BJ (cell line): ENCODE results near the gene ACRBP. TPM values are rescaled to one million over a fixed set of nuclear protein-coding genes. Genes with fewer than 3 reads are reported as not detected.

ENCODE experiments used
- CTCF ChIA-PET: fragments of 350-600 bp; formaldehyde crosslinking; extraction: SDS; loops from one replicate; lab custom pipeline; 2021; ENCODE audit warnings: antibody characterized with exemption, inconsistent platforms; lab: Yijun Ruan, JAX
- POLR2A ChIA-PET: fragments of 300-600 bp; sonication (Branson Sonifier 250); formaldehyde crosslinking; extraction: SDS; loops from one replicate; lab custom pipeline; 2021; ENCODE audit warnings: antibody characterized with exemption; lab: Charles Lee
- DNase-seq: peaks from one replicate; pipeline ENCODE4 v3.0.0-alpha.2; 2011; ENCODE audit warnings: low read depth
- H3K27me3 ChIP-seq: 2 replicates; pipeline ENCODE4 v1.6.0; 2011; ENCODE audit warnings: low read length; ENCODE audit not compliant: control insufficient read depth, insufficient read depth
- H3K36me3 ChIP-seq: 2 replicates; pipeline ENCODE4 v1.5.1; 2011; ENCODE audit warnings: low read length; ENCODE audit not compliant: control insufficient read depth, insufficient read depth
- H3K4me3 ChIP-seq: 2 replicates; pipeline ENCODE4 v1.5.1; 2011; ENCODE audit warnings: low read depth, mild to moderate bottlenecking, control low read depth, low read length
- polyA plus RNA-seq: library from polyadenylated mRNA; depleted of rRNA; stranded (reverse); fragments of >200 nt; gene quantifications from 2 replicates; pipeline ENCODE4 v1.2.3, GENCODE V29; 2011
- TF ChIP-seq, protein P1 (sequence below): IDR thresholded peaks from 2 replicates; pipeline ENCODE4 v1.5.1; 2011; ENCODE audit warnings: low read depth, mild to moderate bottlenecking, control low read depth, inconsistent platforms, low read length, moderate library complexity; ENCODE audit not compliant: insufficient read depth

ACRBP gene
- polyA plus RNA-seq, 1 experiment, result 0.40 TPM

DNA sequence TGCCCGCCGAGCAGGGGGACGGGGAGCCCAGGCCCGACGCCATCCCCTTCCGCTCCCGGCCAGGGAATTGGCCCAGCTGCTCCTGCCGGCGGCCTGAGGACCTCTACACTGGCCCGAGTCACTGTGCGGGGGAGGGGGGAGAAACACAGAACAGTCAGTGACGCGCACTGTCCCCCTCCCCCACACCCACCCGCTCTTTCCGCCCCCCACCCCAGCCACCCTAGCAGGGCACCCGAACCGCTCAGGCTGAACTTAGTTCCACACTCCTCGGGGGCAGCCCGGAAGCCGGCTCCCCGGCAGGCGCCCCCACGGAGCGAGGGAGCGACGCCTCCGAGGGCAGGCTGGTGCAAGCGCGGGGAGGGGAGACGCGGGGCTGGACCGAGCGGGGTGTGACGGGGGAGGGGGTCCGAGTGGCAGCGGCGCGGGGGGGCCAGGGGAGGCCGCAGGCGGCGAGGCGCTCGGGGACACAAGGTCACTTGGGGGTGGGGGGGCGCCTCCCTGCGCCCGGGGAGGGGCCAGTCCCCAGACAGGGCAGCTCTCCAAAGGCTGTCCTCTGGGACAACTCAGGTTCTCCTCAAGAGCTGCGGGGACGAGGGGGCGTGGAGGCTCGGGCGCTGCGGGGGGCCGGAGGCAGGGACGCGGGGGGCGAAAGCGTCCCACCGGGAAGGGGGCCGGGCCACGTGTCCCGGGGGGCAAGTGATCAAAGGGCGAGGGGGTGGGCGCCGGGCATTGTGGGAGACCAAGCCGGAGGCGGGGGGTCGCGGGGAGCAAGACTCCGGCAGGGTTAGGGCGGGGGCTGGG is 40.7 kb downstream of the ACRBP start:
- Histone ChIP-seq H3K27me3 (no peaks in the 10 kb centered on the region), H3K36me3 (peaks cover 14% of the 10 kb centered on the region), H3K4me3 (peak overlapping the region; percentile 98)
- TF ChIP-seq, protein P1, sequence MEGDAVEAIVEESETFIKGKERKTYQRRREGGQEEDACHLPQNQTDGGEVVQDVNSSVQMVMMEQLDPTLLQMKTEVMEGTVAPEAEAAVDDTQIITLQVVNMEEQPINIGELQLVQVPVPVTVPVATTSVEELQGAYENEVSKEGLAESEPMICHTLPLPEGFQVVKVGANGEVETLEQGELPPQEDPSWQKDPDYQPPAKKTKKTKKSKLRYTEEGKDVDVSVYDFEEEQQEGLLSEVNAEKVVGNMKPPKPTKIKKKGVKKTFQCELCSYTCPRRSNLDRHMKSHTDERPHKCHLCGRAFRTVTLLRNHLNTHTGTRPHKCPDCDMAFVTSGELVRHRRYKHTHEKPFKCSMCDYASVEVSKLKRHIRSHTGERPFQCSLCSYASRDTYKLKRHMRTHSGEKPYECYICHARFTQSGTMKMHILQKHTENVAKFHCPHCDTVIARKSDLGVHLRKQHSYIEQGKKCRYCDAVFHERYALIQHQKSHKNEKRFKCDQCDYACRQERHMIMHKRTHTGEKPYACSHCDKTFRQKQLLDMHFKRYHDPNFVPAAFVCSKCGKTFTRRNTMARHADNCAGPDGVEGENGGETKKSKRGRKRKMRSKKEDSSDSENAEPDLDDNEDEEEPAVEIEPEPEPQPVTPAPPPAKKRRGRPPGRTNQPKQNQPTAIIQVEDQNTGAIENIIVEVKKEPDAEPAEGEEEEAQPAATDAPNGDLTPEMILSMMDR, result no peak
- CTCF ChIA-PET, result interaction anchor here (1.2 kb wide), 1 partner anchor 14 kb away, joined by 3 read pairs; no protein-coding TSS in a partner anchor
- DNase-seq, result no peak
- POLR2A ChIA-PET, result interaction anchor here (0.6 to 0.7 kb wide), 2 partner anchors 83 to 280 kb away, joined by 4 to 17 read pairs; partner anchors contain the start of gene ZNF384

DNA sequence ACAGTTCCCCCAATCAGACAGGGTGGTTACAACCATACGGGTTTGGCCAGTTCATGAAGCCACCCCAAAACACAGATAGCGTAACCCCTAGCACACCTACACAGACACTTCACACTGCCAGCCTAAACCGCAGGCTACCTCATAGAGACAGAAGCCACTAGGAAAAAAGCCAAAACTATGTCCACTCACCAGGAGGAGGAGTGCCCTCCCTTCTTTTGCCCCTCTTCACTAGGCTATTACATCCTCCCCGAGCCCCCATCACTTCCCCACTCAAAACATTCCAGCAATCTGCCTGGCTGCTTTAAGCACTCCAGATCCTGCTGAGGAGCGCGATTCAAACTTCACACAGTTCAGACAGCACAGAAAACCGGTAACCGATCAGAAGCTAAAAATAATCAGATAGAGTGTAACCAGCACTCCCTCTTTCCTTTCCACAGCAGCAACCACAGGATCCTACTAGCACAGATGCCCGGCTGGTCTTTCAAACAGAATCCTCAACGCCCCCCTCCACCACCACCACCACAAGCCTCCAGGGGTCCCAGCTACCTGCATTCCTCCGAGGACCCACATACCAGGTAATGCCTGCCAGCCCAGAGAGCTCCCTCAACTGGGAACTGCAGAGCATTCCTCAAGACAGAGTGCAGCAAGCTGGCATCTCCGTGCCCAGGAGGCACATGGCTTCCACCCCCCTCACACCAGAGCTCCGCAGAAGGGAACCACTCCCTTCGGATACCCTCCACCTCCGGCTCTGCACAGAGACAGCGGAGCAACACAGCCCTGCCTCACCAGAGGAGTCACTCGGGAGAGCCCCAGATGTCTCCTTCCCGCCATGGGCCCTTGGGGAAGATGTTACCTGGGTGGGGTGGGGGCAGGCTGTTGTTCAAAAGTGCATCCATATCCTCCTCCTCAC is 41.6 kb downstream of the ACRBP start:
- ChIA-PET POLR2A (no interaction called here), CTCF (interaction anchor here (0.5 to 1.3 kb wide), 6 partner anchors 9 to 84 kb away, joined by 3 to 4 read pairs (median 3); partner anchors contain the start of gene ZNF384)
- peaks cover 22% of the 10 kb centered on the region for H3K36me3 ChIP-seq
- peak overlapping the region; percentile 98 for H3K4me3 ChIP-seq
- no peaks in the 10 kb centered on the region for H3K27me3 ChIP-seq
- DNase-seq, result no peak
- TF ChIP-seq, protein P1, result no peak

DNA sequence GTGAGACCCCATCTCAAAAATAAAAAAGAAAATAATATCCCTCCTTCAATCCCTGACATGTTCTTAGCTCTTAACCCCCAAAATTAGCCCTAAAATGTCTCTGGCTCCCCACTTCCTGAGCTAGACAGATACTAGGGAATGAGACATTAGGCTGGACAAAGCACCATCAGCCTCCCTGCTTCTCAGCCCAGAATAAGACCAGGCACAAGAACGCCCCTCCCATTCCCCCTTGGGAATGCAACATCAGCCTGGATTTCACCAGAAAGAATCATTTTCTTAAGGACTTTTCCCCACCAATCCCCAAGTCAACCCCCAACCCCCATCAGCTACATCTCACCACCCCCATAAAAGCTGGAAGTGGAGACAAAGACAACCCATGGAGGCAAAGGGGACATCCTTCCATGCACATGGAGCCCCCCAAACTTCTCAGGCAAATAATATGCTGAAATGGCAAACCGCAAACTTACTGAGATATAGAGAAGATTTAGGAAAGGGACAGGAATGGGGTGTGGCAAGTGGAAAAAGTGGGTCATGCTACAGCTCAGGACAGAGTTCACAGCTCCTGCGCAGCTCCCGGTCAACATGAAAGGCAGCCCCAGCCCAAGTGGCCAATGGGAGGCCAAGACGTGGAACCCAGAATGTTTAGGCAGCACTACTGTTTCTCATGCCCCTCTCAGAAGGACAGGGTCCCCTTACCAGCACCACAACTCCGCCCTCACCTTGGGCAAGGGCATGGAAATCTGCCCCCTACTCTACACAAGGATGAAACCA is 42.8 kb downstream of the ACRBP start:
- TF ChIP-seq, protein P1, result no peak

DNA sequence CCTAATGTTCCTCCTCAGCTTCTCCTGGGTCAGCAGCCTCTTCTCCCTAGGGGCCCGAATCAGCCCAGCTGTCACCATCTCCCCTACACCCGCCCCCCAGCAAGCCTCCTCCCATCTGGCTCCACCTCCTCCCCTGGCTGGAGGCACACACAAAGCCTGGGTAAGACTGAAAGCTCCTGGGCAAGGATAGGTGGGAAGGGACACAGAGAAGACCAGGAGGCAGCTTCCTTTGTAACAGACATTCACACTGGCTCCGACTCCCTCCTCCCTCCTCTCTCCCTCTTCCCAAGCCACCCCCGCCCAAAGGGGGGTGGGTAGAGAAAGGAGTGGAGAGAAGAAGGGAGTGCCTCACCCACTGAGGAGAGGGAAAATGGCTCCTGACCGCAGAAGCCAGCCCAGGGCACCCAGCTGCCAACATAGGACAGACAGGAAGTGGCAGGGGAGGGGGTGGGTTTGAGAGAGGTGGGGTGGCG is 44.1 kb downstream of the ACRBP start:
- TF ChIP-seq, protein P1, result no peak
- H3K27me3 ChIP-seq, result no peaks in the 10 kb centered on the region
- no peak for DNase-seq
- ChIA-PET POLR2A (interaction anchor here (0.6 to 1.1 kb wide), 3 partner anchors 10 to 163 kb away, joined by 3 to 4 read pairs (median 4); no protein-coding TSS in a partner anchor), CTCF (interaction anchor here (0.9 to 1.8 kb wide), 4 partner anchors 18 to 102 kb away, joined by 3 to 6 read pairs (median 4); no protein-coding TSS in a partner anchor)
- H3K4me3 ChIP-seq, result peak overlapping the region; percentile 12
- peaks cover 42% of the 10 kb centered on the region for H3K36me3 ChIP-seq

More for the DNA sequence above, 42.8 kb downstream of the ACRBP start:
- Histone ChIP-seq H3K4me3 (peak overlapping the region; percentile 98), H3K36me3 (peaks cover 33% of the 10 kb centered on the region), H3K27me3 (no peaks in the 10 kb centered on the region)
- ChIA-PET POLR2A (no interaction called here), CTCF (interaction anchor here (0.6 to 1.8 kb wide), 9 partner anchors 8 to 455 kb away, joined by 3 to 5 read pairs (median 3); no protein-coding TSS in a partner anchor)
- no peak for DNase-seq
